Amygdala (tissue), 56 donors: ENCODE data around the gene IGFBP5.

ENCODE experiments used
- DNase-seq, 56 donors: peaks; one replicate each; lab custom pipeline; 2025; lab: John Stamatoyannopoulos, UW

The IGFBP5 gene

DNA sequence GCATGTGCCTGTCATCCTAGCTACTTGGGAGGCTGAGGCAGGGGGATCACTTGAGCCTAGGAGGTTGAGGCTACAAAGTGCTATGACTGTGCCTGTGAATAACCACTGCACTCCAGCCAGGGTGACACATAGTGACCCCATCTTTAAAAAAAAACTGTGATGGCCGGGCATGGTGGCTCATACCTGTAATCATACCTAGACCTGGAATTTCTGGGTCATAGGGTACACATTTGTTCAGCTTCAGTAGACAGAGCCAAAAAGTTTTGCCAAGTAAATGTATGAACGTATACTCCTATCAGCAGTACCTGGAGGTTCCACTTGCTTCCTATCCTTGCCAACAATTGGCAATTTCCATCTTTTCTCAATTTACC, 68.5 kb downstream of the IGFBP5 start:
- no peak for DNase-seq

DNA sequence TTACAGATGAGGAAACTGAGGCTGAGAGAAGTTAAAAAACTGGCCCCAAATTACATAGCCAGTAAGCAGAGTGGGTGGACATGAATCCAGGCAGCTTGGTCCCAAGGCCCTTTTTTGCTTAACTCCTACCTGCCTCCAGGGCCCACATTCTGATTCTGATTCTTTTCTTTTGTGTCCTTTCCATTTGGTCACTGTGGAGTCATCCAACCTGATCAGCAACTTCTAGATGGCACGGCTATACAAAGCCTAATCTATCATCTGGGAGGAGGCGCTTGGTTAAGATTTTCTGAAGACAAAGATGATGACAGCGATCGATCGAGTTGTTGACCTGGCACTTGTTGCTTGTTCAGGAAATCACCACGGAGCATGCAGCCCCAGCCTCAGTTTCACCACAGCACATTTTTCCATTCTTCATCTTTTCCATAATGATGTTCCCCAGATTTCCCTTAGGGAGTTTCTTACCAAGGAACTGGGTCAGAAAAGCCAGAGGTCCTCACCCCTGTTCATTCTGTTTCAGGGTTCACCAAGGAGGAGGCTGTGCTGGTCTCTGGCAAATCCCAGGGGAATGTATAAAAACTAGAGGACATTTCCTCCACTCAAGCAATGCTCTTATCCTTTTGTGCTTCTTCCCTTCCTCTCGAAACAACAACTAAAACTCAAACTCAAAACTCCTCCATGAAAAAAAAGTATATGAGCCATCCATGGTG, 69.0 kb downstream of the IGFBP5 start:
- no peak for DNase-seq

DNA sequence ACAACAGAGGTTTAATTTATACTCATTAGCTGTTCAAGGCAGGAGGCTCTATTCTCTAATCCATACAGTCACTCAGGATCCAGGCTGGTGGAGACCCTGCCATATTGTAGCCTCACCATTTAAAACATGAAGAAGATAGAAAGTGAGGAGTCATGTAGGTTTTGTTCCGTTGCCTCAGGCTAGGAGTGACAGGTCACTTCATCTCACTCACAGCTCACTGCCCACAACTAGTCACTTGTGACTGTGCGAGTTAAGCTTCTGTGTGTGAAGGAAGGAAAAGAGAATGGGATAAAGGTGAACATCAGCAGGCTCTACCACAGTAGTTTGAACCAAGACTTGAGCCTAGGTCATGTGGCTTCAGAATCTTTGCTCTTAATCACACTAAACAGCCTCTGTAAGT, 71.1 kb downstream of the IGFBP5 start:
- no peak for DNase-seq

- DNase-seq = no peak
Measured at GRCh38 chr2:216622526-216622925, 72.8 kb downstream of the IGFBP5 start.
